Skin of body (tissue), 2 donors: ENCODE results near the gene SF3A1. TPM values are rescaled to one million over a fixed set of nuclear protein-coding genes. Genes with fewer than 3 reads are reported as not detected.
A peak's percentile ranks its signal among the peaks of the same experiment; 100 is the strongest.
"Not testable (repeated sequence)": the region's sequence is repeated elsewhere in the genome, so short reads cannot be mapped to it uniquely, and the experiment has no call there.

Experiments used
- DNase-seq: peaks from one replicate; lab custom pipeline; 2025; lab: John Stamatoyannopoulos, UW
- total RNA-seq: library from RNA; depleted of rRNA; stranded (reverse); fragments of >200 nt; gene quantifications from one replicate; pipeline ENCODE4 v1.2.3, GENCODE V29; 2014

SF3A1 gene
- total RNA-seq, 1 donor from 2014 or later, result 30.0 TPM

- DNase-seq, result peak; percentile 90
Measured at GRCh38 chr22:30348809-30349208, 7.9 kb downstream of the SF3A1 start.

- no peak for DNase-seq
Measured at GRCh38 chr22:30348404-30348803, 8.3 kb downstream of the SF3A1 start.

- no peak for DNase-seq
Measured at GRCh38 chr22:30347255-30347892, 9.3 kb downstream of the SF3A1 start.

- DNase-seq, result no peak
Measured at GRCh38 chr22:30344447-30345200, 12.1 kb downstream of the SF3A1 start.

GRCh38 chr22:30340911-30341685, 15.6 kb downstream of the SF3A1 start:
- DNase-seq, result peak; percentile 68

GRCh38 chr22:30338802-30339201, 17.9 kb downstream of the SF3A1 start:
- no peak for DNase-seq

GRCh38 chr22:30338341-30338740, 18.4 kb downstream of the SF3A1 start:
- not testable (repeated sequence) for DNase-seq

GRCh38 chr22:30337461-30337778, 19.3 kb downstream of the SF3A1 start:
- DNase-seq, result no peak

GRCh38 chr22:30336752-30337460, 19.8 kb downstream of the SF3A1 start:
- no peak for DNase-seq

- DNase-seq, result no peak
Measured at GRCh38 chr22:30335236-30335635, 21.5 kb downstream of the SF3A1 start.

- DNase-seq, result no peak
Measured at GRCh38 chr22:30334646-30335045, 22.0 kb downstream of the SF3A1 start.

- DNase-seq, result no peak
Measured at GRCh38 chr22:30333707-30334087, 23.0 kb downstream of the SF3A1 start.

GRCh38 chr22:30332994-30333706, 23.5 kb downstream of the SF3A1 start:
- no peak for DNase-seq

GRCh38 chr22:30332551-30332950, 24.1 kb downstream of the SF3A1 start:
- no peak for DNase-seq

- no peak for DNase-seq
Measured at GRCh38 chr22:30328466-30329049, 28.1 kb downstream of the SF3A1 start.

GRCh38 chr22:30327864-30328345, 28.8 kb downstream of the SF3A1 start:
- DNase-seq, result no peak

GRCh38 chr22:30326706-30327362, 29.9 kb downstream of the SF3A1 start, which contains the start of gene TBC1D10A:
Gene TBC1D10A, minus strand, starts transcription at chr22:30326941. Its CDS starts 60 bp downstream, at chr22:30326881.
- DNase-seq, result peak; percentile 83

- no peak for DNase-seq
Measured at GRCh38 chr22:30326255-30326705, 30.4 kb downstream of the SF3A1 start.

GRCh38 chr22:30325724-30326254, 30.9 kb downstream of the SF3A1 start:
- no peak for DNase-seq
